Caco-2 (cell line): ENCODE results near the gene C12orf50. TPM values are rescaled to one million over a fixed set of nuclear protein-coding genes. Genes with fewer than 3 reads are reported as not detected.
A peak's percentile ranks its signal among the peaks of the same experiment; 100 is the strongest.

Experiments used
- BruUV-seq: library from RNA; stranded (reverse); fragments of 400-500 nt; replicated peaks from 2 replicates; lab custom pipeline; 2021; lab: Mats Ljungman, UMichigan
- CTCF ChIA-PET: fragments of 300-600 bp; sonication (Branson Sonifier 250); formaldehyde crosslinking; loops from one replicate; lab custom pipeline; 2022; ENCODE audit warnings: antibody characterized with exemption; lab: Charles Lee
- POLR2A ChIA-PET: fragments of 300-600 bp; sonication (Branson Sonifier 250); formaldehyde crosslinking; loops from one replicate; lab custom pipeline; 2022; ENCODE audit warnings: antibody characterized with exemption; lab: Charles Lee
- DNase-seq, 2 experiments: peaks; one replicate each; pipeline versions ENCODE4 v3.0.0 to v3.0.0-alpha.2; 2020 to 2022
- H3K27me3 ChIP-seq: replicated peaks from 2 replicates; pipeline ENCODE4 v1.6.0; 2011; ENCODE audit warnings: low read length; ENCODE audit not compliant: control insufficient read depth, insufficient read depth
- H3K36me3 ChIP-seq: 2 replicates; pipeline ENCODE4 v1.5.1; 2011; ENCODE audit warnings: low read length; ENCODE audit not compliant: control insufficient read depth, insufficient read depth
- H3K4me1 ChIP-seq: fragments of 250-450 bp; sonication (Bioruptor Pico); 2 replicates; pipeline ENCODE4 v1.5.1; 2020; ENCODE audit warnings: mild to moderate bottlenecking
- H3K4me3 ChIP-seq: 2 replicates; pipeline ENCODE4 v1.5.1; 2011; ENCODE audit warnings: low read depth, mild to moderate bottlenecking, control low read depth, low read length
- H3K9me3 ChIP-seq: fragments of 250-450 bp; sonication (Bioruptor Pico); 2 replicates; pipeline ENCODE4 v1.5.1; 2020; ENCODE audit warnings: mild to moderate bottlenecking, moderate library complexity
- H3K27ac Mint-ChIP-seq: one replicate; pipeline ENCODE4 v1.8.0; 2022; ENCODE audit warnings: mixed read lengths; ENCODE audit not compliant: unreplicated experiment
- H3K27me3 Mint-ChIP-seq: one replicate; pipeline ENCODE4 v1.8.0; 2022; ENCODE audit warnings: mixed read lengths; ENCODE audit not compliant: insufficient read depth, unreplicated experiment
- H3K36me3 Mint-ChIP-seq: one replicate; pipeline ENCODE4 v1.8.0; 2022; ENCODE audit warnings: mild to moderate bottlenecking, mixed read lengths; ENCODE audit not compliant: insufficient read depth, unreplicated experiment
- H3K4me1 Mint-ChIP-seq: one replicate; pipeline ENCODE4 v1.8.0; 2022; ENCODE audit warnings: low read depth, mixed read lengths; ENCODE audit not compliant: unreplicated experiment
- H3K4me3 Mint-ChIP-seq: one replicate; pipeline ENCODE4 v1.8.0; 2022; ENCODE audit warnings: mild to moderate bottlenecking, moderate library complexity, mixed read lengths; ENCODE audit not compliant: unreplicated experiment
- H3K9me3 Mint-ChIP-seq: one replicate; pipeline ENCODE4 v1.8.0; 2022; ENCODE audit warnings: mixed read lengths; ENCODE audit not compliant: unreplicated experiment
- CTCF ChIP-seq, 2 experiments: fragments of 200-600 bp in 1 of 2; IDR thresholded peaks; 1 replicate in 1 of 2; 2 replicates in 1 of 2; pipeline versions ENCODE4 v1.5.1 to v1.8.0; 2011 to 2022; ENCODE audit warnings: antibody characterized with exemption in 1 of 2, control low read depth in 1 of 2, inconsistent platforms in 1 of 2, low read depth in 1 of 2, low read length in 1 of 2, mild to moderate bottlenecking in 1 of 2, moderate library complexity in 1 of 2; ENCODE audit not compliant: insufficient read depth in 1 of 2, severe bottlenecking in 1 of 2, unreplicated experiment in 1 of 2
- intact Hi-C: fragments of 100-400 bp; cut with micrococcal nuclease; formaldehyde crosslinking; loops from one replicate; pipeline ENCODE4 v1.10.0; 2022; ENCODE audit not compliant: unreplicated experiment
- total RNA-seq: library from RNA; stranded (reverse); gene quantifications from 2 replicates; pipeline ENCODE4 v1.2.3, GENCODE V29; 2022

C12orf50 gene
- total RNA-seq, 1 experiment from 2014 or later, result not detected

GRCh38 chr12:88037770-88038169 lies 8.6 kb upstream of the C12orf50 start:
- DNase-seq, result no peak
- Mint-ChIP-seq H3K4me1 (peaks cover 9% of the 10 kb centered on the region), H3K9me3 (no peaks in the 10 kb centered on the region), H3K36me3 (peaks cover 12% of the 10 kb centered on the region), H3K27me3 (no peaks in the 10 kb centered on the region), H3K27ac (no peak overlapping the region), H3K4me3 (no peak overlapping the region)
- no peak for TF ChIP-seq CTCF (IDR thresholded peaks at IDR 0.05; ENCODE audit: insufficient read depth in 1 of 2, low read depth in 1 of 2, low read length in 1 of 2, severe bottlenecking in 1 of 2, unreplicated experiment in 1 of 2)
- Histone ChIP-seq H3K27me3 (no peaks in the 10 kb centered on the region), H3K36me3 (no peaks in the 10 kb centered on the region), H3K4me3 (no peak overlapping the region), H3K4me1 (0 out of 2 replicates have a peak, but pooled peaks cover 12% of the 10 kb centered on the region), H3K9me3 (no peaks in the 10 kb centered on the region)
- ChIA-PET CTCF (no interaction called here), POLR2A (no interaction called here)
- no TSS peak for BruUV-seq
- intact Hi-C loops, result no loop called here

DNA sequence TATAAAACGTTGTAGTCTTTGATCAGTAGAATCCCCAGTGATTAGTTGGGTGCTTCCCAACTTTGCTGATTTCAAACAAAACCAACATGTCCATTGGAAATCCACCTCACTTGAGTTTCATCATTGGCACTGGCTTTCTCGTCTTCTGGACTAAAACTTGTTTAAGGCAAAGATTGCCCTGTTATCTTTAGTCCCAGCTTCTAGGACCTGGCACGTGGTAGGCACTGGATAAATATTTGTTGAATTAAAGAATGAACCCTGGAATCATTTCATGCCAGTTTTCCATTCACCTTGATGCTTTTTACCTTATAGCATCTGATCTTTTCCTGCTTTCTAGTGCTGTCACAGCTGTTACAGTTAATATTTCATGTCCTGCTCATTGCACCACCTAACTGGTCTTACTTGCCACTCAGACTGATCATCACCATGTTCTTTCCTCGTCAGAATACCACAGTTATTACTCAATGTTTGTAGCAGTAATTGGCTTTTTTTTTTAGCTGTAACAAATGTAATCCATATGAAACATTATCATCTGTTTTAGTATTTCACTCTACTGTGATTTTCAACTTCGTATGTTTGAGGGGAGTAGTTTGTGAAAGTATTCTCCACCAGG lies 7.3 kb upstream of the C12orf50 start:
- ChIA-PET POLR2A (interaction anchor here (0.6 kb wide), 1 partner anchor 445 kb away, joined by 3 read pairs; no protein-coding TSS in a partner anchor), CTCF (no interaction called here)
- Histone ChIP-seq H3K4me3 (peak overlapping the region; percentile 90), H3K4me1 (0 out of 2 replicates have a peak, but pooled peaks cover 12% of the 10 kb centered on the region), H3K36me3 (no peaks in the 10 kb centered on the region), H3K9me3 (no peaks in the 10 kb centered on the region; the same call in 1 of the 2 replicates), H3K27me3 (no peaks in the 10 kb centered on the region)
- H3K27me3 Mint-ChIP-seq, result no peaks in the 10 kb centered on the region
- no peak overlapping the region for H3K27ac Mint-ChIP-seq
- intact Hi-C loops, result loop anchor here (1.0 kb wide), 1 partner anchor 16 kb away; no protein-coding TSS in a partner anchor
- H3K4me3 Mint-ChIP-seq, result peak overlapping the region; percentile 89
- BruUV-seq, result no TSS peak
- peaks cover 9% of the 10 kb centered on the region for H3K4me1 Mint-ChIP-seq
- DNase-seq, result no peak
- peaks cover 6% of the 10 kb centered on the region for H3K9me3 Mint-ChIP-seq
- H3K36me3 Mint-ChIP-seq, result peaks cover 12% of the 10 kb centered on the region
- TF ChIP-seq CTCF (IDR thresholded peaks at IDR 0.05; ENCODE audit: insufficient read depth in 1 of 2, low read depth in 1 of 2, low read length in 1 of 2, severe bottlenecking in 1 of 2, unreplicated experiment in 1 of 2), result no peak

GRCh38 chr12:88035907-88036289 lies 6.7 kb upstream of the C12orf50 start:
- Histone ChIP-seq H3K27me3 (no peaks in the 10 kb centered on the region), H3K4me3 (peak overlapping the region; percentile 90), H3K4me1 (0 out of 2 replicates have a peak, but pooled peaks cover 12% of the 10 kb centered on the region), H3K36me3 (no peaks in the 10 kb centered on the region), H3K9me3 (no peaks in the 10 kb centered on the region; the same call in 1 of the 2 replicates)
- ChIA-PET CTCF (no interaction called here), POLR2A (interaction anchor here (0.6 kb wide), 1 partner anchor 446 kb away, joined by 3 read pairs; no protein-coding TSS in a partner anchor)
- DNase-seq, result no peak
- TSS peak; percentile 40 for BruUV-seq
- intact Hi-C loops, result loop anchor here (1.0 kb wide), 1 partner anchor 16 kb away; no protein-coding TSS in a partner anchor
- Mint-ChIP-seq H3K27ac (peak overlapping the region; percentile 70), H3K27me3 (no peaks in the 10 kb centered on the region), H3K36me3 (peaks cover 12% of the 10 kb centered on the region), H3K4me3 (peak overlapping the region; percentile 89), H3K9me3 (peaks cover 9% of the 10 kb centered on the region), H3K4me1 (peaks cover 9% of the 10 kb centered on the region)
- TF ChIP-seq CTCF (IDR thresholded peaks at IDR 0.05; ENCODE audit: insufficient read depth in 1 of 2, low read depth in 1 of 2, low read length in 1 of 2, severe bottlenecking in 1 of 2, unreplicated experiment in 1 of 2), result no peak
